ENCODE results near the gene LRP8. TPM values are rescaled to one million over a fixed set of nuclear protein-coding genes. Genes with fewer than 3 reads are reported as not detected.

The LRP8 gene
- total RNA-seq, 1 experiment from 2014 or later, result 56.3 TPM

GRCh38 chr1:53279296-53280200 is 48.3 kb downstream of the LRP8 start:
- no peaks in the 10 kb centered on the region for H3K79me2 ChIP-seq (ENCODE audit: insufficient read depth, low read length)
- no peaks in the 10 kb centered on the region for H3K4me1 ChIP-seq (ENCODE audit: control insufficient read depth in 1 of 2, insufficient read depth in 2 of 2, low read length in 2 of 2)
- ChIA-PET CTCF (interaction anchor here (0.9 to 3.6 kb wide), 7 partner anchors 10 to 680 kb away, joined by 3 to 48 read pairs (median 6); no protein-coding TSS in a partner anchor), RAD21 (ENCODE audit: low non-redundant PET in 1 of 2, low total read pairs in 2 of 2, uncharacterized antibody in 2 of 2, unreplicated experiment in 2 of 2) (interaction anchor here (0.7 to 1.4 kb wide), 2 partner anchors 114 to 133 kb away, joined by 3 to 4 read pairs; no protein-coding TSS in a partner anchor), POLR2A (no interaction called here)
- no peaks in the 10 kb centered on the region for H3K9me3 ChIP-seq (ENCODE audit: control insufficient read depth in 1 of 2, insufficient read depth in 1 of 2, low read depth in 1 of 2, low read length in 2 of 2)
- no peak for DNase-seq (ENCODE audit: low read depth, low spot score)
- no peak overlapping the region for H2AFZ ChIP-seq (ENCODE audit: low read depth, low read length, poor library complexity, severe bottlenecking)
- H4K20me1 ChIP-seq (ENCODE audit: insufficient read depth), result no peaks in the 10 kb centered on the region
- no peaks in the 10 kb centered on the region for H3K9me2 ChIP-seq (ENCODE audit: insufficient read depth)
- TF ChIP-seq REST (IDR thresholded peaks at IDR 0.05; ENCODE audit: low read depth) (no peak), YY1 (IDR thresholded peaks at IDR 0.05; ENCODE audit: extremely low read depth, insufficient replicate concordance, low read depth, low read length) (no peak), ZFX (IDR thresholded peaks at IDR 0.05) (no peak), SP1 (IDR thresholded peaks at IDR 0.05; ENCODE audit: low read depth) (no peak), ZBTB33 (IDR thresholded peaks at IDR 0.05; ENCODE audit: extremely low read depth, insufficient replicate concordance, low read length) (no peak)
- H3K36me3 ChIP-seq (ENCODE audit: control insufficient read depth in 1 of 2, insufficient read depth in 2 of 2, low read length in 2 of 2), result peaks cover 0 to 16% of the 10 kb centered on the region in 2 experiments; a peak in 3 of 4 replicates
- no peak overlapping the region for H3K9ac ChIP-seq (ENCODE audit: low read length)
- no peak overlapping the region for H3K27ac ChIP-seq (ENCODE audit: low read depth, low read length)
- no peak for ATAC-seq
- H3K4me3 ChIP-seq (replicated peaks in 1 of 2; ENCODE audit: low read depth in 1 of 2, low read length in 2 of 2), result no peak overlapping the region
- intact Hi-C loops (cut with micrococcal nuclease), result loop anchor here (2.0 to 10.0 kb wide), 2 partner anchors 195 to 405 kb away; no protein-coding TSS in a partner anchor
- no peak overlapping the region for H3K4me2 ChIP-seq (ENCODE audit: low read length)
- no peaks in the 10 kb centered on the region for H3K27me3 ChIP-seq (ENCODE audit: insufficient read depth, low read length)
- BruUV-seq (replicated peaks), result no TSS peak
